Bone marrow (tissue), 2 donors: ENCODE results near the gene CETP.

Experiments
- DNase-seq, 2 donors: peaks; one replicate each; lab custom pipeline; 2025; lab: John Stamatoyannopoulos, UW

CETP gene

DNA sequence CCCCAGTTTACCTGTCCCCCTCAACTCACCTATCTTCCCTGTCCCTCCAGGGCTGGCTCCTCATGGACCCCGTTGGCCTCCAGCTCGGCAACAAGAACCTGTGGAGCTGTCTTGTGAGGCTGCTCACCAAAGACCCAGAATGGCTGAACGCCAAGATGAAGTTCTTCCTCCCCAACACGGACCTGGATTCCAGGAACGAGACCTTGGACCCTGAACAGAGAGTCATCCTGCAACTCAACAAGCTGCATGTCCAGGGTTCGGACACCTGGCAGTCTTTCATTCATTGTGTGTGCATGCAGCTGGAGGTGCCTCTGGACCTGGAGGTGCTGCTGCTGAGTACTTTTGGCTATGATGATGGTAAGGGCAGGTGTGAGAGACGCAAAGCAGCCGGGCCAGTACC, 58.9 kb downstream of the CETP start:
- DNase-seq: no peak

DNA sequence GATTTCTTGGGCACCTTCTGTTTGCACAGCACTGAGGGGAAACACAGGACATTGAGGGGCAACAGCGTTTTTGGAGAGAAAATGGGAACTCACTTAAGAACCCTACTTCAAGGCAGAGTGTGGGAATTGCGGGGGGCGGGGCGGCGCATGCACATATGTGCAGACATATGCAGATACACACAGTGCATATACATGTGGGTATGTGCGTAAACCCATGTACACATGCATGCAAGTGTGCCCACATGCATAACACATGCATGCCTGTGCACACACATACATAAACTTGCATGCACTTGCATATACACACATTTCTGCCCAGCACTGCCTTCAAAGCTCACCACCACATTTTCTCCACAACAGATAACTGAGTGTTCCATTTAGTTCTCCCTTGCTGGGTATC, 60.0 kb downstream of the CETP start:
- DNase-seq: no peak

DNA sequence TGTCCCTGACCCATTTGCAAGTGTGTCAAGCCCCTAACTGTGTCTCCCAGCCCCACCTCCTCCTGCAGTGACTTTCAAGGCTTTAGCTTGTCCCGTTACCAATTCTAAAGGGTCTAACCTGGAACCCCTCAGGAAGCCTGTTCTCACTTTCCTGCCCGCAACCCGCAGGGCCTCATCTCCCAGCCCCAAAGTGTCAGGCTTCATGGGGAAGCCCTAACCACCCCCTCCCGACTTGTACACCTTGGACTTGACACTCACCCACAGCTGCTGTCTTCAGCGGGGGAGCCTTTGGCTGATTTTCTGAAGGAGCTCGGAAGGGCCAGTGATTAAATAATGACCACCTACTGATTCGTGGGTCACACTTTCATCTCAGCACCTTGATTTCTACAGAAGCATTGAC, 60.7 kb downstream of the CETP start:
- DNase-seq: no peak

DNA sequence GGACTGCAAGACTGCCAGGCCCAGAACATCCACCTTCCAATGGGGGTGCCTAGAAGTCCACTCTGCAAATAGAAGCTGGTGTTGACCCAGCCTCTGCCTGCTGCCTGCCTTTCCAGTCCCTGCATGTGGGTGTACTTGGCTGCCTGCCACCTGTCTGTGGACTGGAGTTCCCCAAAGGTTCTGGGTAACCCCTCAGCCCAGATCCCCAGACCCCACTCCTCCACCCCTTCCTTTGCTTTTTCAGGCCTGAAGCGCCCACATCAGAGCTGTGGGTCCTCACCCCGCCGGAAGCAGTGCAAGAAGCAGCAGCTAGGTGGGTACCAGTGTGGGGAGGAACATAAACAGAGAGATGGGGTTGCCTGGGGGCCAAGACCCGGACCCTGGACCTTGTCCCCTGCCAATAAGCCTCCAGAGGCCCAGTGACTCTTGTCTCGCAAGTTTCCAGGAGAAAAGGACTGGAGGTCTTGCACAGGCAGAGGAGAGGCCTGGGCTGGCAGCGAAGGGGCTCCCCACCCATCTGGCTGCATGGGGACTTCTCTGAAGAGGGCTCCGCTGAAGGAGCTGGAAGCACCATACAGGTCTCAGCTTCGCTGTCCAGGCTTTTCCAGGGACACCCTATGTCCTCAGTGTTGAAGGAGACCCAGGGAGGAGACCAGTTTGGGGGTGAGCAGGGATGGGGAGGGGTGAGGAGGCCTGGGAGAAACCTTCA, 61.9 kb downstream of the CETP start:
- no peak for DNase-seq

GRCh38 chr16:57024894-57025680, 63.3 kb downstream of the CETP start:
- no peak for DNase-seq

DNA sequence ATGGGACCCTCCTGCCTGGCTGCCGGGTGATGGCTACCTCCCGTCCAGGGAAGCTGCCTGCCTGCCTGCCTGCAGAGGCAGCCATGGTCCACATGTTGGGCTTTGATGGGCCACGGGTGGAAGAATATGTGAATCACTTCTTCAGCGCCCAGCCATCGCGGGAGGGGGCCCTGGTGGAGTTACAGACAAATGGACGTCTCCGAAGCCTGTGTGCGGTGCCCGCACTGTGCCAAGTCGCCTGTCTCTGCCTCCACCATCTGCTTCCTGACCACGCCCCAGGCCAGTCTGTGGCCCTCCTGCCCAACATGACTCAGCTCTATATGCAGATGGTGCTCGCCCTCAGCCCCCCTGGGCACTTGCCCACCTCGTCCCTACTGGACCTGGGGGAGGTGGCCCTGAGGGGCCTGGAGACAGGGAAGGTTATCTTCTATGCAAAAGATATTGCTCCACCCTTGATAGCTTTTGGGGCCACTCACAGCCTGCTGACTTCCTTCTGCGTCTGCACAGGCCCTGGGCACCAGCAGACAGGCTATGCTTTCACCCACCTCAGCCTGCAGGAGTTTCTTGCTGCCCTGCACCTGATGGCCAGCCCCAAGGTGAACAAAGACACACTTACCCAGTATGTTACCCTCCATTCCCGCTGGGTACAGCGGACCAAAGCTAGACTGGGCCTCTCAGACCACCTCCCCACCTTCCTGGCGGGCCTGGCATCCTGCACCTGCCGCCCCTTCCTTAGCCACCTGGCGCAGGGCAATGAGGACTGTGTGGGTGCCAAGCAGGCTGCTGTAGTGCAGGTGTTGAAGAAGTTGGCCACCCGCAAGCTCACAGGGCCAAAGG, 64.4 kb downstream of the CETP start:
- peak in 1 of 2 donors; percentile 84 for DNase-seq

DNA sequence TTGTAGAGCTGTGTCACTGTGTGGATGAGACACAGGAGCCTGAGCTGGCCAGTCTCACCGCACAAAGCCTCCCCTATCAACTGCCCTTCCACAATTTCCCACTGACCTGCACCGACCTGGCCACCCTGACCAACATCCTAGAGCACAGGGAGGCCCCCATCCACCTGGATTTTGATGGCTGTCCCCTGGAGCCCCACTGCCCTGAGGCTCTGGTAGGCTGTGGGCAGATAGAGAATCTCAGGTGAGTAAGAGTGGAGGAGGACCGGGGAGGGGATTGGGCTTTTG, 65.0 kb downstream of the CETP start:
- DNase-seq: no peak

- no peak for DNase-seq
These were observed 65.3 kb downstream of the CETP start for GRCh38 chr16:57027067-57027466.

DNA sequence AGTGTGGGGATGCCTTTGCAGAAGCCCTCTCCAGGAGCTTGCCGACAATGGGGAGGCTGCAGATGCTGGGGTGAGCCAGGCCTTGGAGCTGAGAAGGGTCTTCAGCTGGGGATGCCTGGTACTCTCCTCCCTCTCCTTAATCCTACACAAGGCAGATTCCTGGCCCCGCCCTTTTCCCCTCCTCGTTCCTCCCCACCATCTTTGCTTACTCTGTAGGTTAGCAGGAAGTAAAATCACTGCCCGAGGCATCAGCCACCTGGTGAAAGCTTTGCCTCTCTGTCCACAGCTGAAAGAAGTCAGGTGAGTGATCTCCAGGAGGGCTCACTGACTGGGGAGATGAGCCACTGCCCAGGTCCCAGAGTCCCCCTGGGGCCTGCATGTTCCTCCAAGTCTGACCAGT, 66.3 kb downstream of the CETP start:
- DNase-seq: no peak

GRCh38 chr16:57029161-57030160, 67.7 kb downstream of the CETP start:
- no peak for DNase-seq

DNA sequence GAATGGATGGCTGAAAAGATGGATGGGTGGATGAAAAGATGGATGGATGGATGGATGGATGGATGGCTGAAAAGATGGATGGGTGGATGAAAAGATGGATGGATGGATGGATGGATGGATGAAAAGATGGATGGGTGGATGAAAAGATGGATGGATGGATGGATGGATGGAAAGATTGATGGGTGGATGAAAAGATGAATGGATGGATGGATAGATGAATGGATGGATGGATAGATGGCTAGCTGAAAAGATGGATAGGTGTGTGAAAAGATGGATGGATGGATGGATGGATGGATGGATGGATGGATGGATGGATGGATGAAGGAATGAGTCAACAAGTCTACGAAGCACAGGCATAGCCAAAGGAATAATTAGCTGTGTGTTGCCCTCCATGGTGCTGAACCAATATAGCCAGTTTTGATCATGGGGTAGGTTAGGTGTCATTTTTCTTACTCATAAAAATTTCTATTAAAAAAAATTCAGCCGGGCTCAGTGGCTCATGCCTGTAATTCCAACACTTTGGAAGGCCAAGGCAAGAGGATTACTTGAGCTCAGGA, 68.7 kb downstream of the CETP start:
- DNase-seq: no peak

DNA sequence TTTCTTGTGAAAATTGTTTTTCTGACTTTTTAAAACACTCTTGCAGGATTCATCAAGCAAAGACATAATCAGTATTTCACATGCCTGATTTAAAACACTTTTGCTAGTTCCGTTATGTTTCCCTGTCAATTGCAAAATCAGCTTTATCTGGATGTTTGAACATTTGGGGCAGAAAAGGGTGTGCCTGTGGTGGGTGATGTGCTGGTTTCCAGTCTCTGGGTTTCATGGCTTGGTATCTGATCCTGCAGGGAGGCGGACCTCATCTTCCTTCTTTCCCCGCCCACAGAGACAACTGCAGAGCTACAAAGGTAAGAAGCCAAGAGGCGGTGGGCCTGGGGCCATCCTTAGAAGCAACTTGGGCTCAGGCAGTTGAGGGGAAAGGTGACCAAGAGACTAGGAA, 69.4 kb downstream of the CETP start:
- DNase-seq: no peak

- no peak for DNase-seq
These were observed 70.6 kb downstream of the CETP start for GRCh38 chr16:57032346-57032745.

DNA sequence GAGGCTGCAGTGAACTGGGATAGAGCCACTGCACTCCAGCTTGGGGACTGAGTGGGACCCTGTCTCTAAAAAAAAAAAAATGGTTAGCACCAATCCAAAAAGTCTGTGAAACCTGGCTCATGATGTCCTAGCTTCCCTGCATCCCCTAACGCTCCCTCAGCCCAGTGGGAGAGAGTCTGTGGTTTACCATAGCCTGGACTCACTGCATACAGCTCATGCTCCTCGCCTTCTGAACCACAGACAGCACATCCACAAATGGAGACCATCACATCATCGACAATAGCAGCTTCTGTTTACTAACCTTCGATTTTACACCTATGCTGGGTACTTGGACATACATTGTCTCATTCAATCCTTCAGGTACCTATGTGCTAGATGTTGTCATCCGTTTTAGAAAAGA, 71.2 kb downstream of the CETP start:
- no peak for DNase-seq
